Measurements from ENCODE around the gene IGSF21. TPM values are rescaled to one million over a fixed set of nuclear protein-coding genes. Genes with fewer than 3 reads are reported as not detected.

The IGSF21 gene
- total RNA-seq, 2 experiments from 2014 or later = not detected

DNA sequence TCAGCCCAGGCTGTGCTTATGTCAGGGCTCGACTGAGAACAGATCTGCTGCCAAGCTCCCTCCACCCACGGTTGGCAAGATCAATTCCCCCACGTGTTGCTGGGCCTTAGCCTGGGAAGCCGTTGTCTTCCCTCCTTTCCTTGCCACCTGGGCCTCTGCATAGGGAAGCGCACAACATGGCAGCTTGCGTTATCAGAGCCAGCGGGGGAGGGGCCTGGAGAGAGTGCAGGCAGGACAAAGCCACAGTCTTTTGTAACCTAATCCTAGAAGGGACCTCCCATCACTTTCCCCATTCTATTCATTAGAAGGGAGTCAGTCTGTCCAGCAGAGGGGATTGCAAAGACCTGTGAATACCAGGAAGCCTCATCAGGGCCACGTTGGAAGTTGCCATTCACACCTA, 17.0 kb upstream of the IGSF21 start:
- CTCF ChIA-PET = no interaction called here
- no peak overlapping the region for H3K27ac Mint-ChIP-seq

DNA sequence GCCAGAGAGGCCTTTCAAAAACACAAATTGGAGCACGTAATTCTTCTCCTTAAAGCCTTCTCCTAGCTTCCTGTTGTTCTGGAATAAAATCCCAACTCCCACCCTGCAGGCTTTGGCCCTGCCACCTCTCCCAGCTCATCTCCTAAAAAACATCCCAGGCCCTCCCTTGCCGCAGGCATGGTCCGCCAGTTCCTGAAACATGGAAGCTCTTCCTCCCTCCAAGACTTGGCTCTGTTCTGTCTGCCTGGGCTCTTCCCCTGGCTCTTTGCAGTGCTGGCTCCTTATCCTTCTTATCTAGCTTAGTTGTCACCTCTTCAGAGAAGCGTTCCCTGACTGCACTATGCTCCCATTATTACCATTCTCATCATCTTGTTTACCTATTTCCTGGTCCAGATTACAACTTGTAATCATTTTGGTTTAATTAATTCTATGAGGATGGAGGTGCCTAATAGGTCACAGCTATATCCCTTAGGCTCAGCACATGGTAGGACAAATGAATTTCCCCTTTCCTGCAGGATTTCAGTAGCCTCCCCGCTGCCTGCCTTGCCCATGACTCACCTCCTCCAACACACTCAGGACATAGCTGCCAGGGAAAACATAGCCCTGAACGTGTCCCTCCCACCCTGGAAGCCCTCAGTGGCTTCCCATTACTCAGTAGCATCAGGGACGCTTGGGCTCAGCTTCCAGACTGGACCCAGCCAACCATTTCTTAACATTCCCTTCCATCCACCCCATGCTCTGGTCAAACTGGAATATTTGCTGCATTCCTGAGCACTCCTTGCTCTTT, 15.7 kb upstream of the IGSF21 start:
- Histone ChIP-seq H3K27me3 (ENCODE audit: control insufficient read depth in 1 of 2, insufficient read depth in 2 of 2, low read length in 2 of 2) (peaks cover 0 to 9% of the 10 kb centered on the region in 2 experiments), H3K27ac (ENCODE audit: low read depth in 1 of 2, low read length in 2 of 2) (no peak overlapping the region), H3K9me3 (ENCODE audit: control insufficient read depth in 1 of 2, insufficient read depth in 1 of 2, low read length in 2 of 2) (peaks cover 0 to 8% of the 10 kb centered on the region in 2 experiments), H3K4me3 (ENCODE audit: low read length) (no peak overlapping the region), H3K36me3 (ENCODE audit: insufficient read depth, low read length) (no peaks in the 10 kb centered on the region), H3K4me1 (ENCODE audit: insufficient read depth, low read length) (no peaks in the 10 kb centered on the region)
- intact Hi-C loops (cut with DNase I, micrococcal nuclease) = no loop called here
- no peak for DNase-seq
- no peak overlapping the region for H3K27ac Mint-ChIP-seq
- POLR2A ChIA-PET = no interaction called here
- CTCF ChIA-PET = no interaction called here
- no peaks in the 10 kb centered on the region for H3K9me3 Mint-ChIP-seq
- ATAC-seq (ENCODE audit: poor library complexity) = no peak
- no peaks in the 10 kb centered on the region for H3K36me3 Mint-ChIP-seq (ENCODE audit: low read depth)
- peaks cover 41% of the 10 kb centered on the region for H3K27me3 Mint-ChIP-seq
- H3K4me3 Mint-ChIP-seq = no peak overlapping the region
- no peaks in the 10 kb centered on the region for H3K4me1 Mint-ChIP-seq (ENCODE audit: low read depth)
- TF ChIP-seq, protein P1, sequence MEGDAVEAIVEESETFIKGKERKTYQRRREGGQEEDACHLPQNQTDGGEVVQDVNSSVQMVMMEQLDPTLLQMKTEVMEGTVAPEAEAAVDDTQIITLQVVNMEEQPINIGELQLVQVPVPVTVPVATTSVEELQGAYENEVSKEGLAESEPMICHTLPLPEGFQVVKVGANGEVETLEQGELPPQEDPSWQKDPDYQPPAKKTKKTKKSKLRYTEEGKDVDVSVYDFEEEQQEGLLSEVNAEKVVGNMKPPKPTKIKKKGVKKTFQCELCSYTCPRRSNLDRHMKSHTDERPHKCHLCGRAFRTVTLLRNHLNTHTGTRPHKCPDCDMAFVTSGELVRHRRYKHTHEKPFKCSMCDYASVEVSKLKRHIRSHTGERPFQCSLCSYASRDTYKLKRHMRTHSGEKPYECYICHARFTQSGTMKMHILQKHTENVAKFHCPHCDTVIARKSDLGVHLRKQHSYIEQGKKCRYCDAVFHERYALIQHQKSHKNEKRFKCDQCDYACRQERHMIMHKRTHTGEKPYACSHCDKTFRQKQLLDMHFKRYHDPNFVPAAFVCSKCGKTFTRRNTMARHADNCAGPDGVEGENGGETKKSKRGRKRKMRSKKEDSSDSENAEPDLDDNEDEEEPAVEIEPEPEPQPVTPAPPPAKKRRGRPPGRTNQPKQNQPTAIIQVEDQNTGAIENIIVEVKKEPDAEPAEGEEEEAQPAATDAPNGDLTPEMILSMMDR (IDR thresholded peaks at IDR 0.05) = no peak

More for the DNA sequence above, 17.0 kb upstream of the IGSF21 start:
- H3K4me1 ChIP-seq (ENCODE audit: insufficient read depth, low read length) = no peaks in the 10 kb centered on the region
- Mint-ChIP-seq H3K27me3 (peaks cover 41% of the 10 kb centered on the region), H3K36me3 (ENCODE audit: low read depth) (no peaks in the 10 kb centered on the region), H3K9me3 (no peaks in the 10 kb centered on the region), H3K4me3 (no peak overlapping the region), H3K4me1 (ENCODE audit: low read depth) (no peaks in the 10 kb centered on the region)
- ATAC-seq (ENCODE audit: poor library complexity) = no peak
- POLR2A ChIA-PET = no interaction called here
- DNase-seq = no peak
- intact Hi-C loops (cut with DNase I, micrococcal nuclease) = no loop called here
- no peak overlapping the region for H3K27ac ChIP-seq (ENCODE audit: low read depth in 1 of 2, low read length in 2 of 2)
- TF ChIP-seq, protein P1 (IDR thresholded peaks at IDR 0.05) = no peak
- H3K27me3 ChIP-seq (ENCODE audit: control insufficient read depth in 1 of 2, insufficient read depth in 2 of 2, low read length in 2 of 2) = peaks cover 0 to 9% of the 10 kb centered on the region in 2 experiments
- H3K9me3 ChIP-seq (ENCODE audit: control insufficient read depth in 1 of 2, insufficient read depth in 1 of 2, low read length in 2 of 2) = peaks cover 0 to 8% of the 10 kb centered on the region in 2 experiments
- no peak overlapping the region for H3K4me3 ChIP-seq (ENCODE audit: low read length)
- H3K36me3 ChIP-seq (ENCODE audit: insufficient read depth, low read length) = no peaks in the 10 kb centered on the region

DNA sequence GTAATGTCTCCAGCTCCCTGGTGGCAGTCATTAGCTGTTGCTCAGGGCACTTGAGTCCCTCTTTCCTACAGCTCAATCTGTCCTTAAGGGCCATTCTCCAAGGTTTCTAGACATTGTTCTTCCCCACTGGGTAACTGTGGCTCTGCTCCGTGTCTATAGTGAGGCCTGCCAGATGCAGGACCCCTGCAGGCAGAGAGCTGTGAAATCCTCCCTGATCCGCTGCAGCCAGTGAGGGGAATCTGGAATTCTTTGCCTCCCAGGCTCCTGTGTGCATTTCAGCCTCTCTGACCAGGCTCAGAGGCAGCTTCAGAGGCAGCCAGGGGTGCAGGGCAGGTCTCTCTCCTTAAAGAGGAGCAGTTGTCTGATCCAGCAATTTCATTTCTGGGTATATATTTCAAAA, 14.4 kb upstream of the IGSF21 start:
- CTCF ChIA-PET = no interaction called here
- Mint-ChIP-seq H3K4me1 (ENCODE audit: low read depth) (no peaks in the 10 kb centered on the region), H3K36me3 (ENCODE audit: low read depth) (no peaks in the 10 kb centered on the region), H3K27me3 (peaks cover 43% of the 10 kb centered on the region), H3K27ac (no peak overlapping the region), H3K9me3 (no peaks in the 10 kb centered on the region), H3K4me3 (no peak overlapping the region)
- intact Hi-C loops (cut with DNase I, micrococcal nuclease) = no loop called here
- POLR2A ChIA-PET = no interaction called here
- no peaks in the 10 kb centered on the region for H3K36me3 ChIP-seq (ENCODE audit: insufficient read depth, low read length)
- TF ChIP-seq, protein P1 (IDR thresholded peaks at IDR 0.05) = no peak
- no peaks in the 10 kb centered on the region for H3K4me1 ChIP-seq (ENCODE audit: insufficient read depth, low read length)
- ATAC-seq (ENCODE audit: poor library complexity) (no peak), DNase-seq (no peak)
- H3K27ac ChIP-seq (ENCODE audit: low read depth in 1 of 2, low read length in 2 of 2) = no peak overlapping the region
- H3K4me3 ChIP-seq (ENCODE audit: low read length) = no peak overlapping the region
- H3K9me3 ChIP-seq (ENCODE audit: control insufficient read depth in 1 of 2, insufficient read depth in 1 of 2, low read length in 2 of 2) = peaks cover 0 to 8% of the 10 kb centered on the region in 2 experiments
- peaks cover 0 to 9% of the 10 kb centered on the region in 2 experiments for H3K27me3 ChIP-seq (ENCODE audit: control insufficient read depth in 1 of 2, insufficient read depth in 2 of 2, low read length in 2 of 2)

Data from CD4-positive, alpha-beta T cell (primary cell).